Measurements from ENCODE around the gene NTM.

- TF ChIP-seq CTCF (IDR thresholded peaks at IDR 0.05; ENCODE audit: insufficient read depth, low read length) = no peak
- TF ChIP-seq POLR2AphosphoS5 (IDR thresholded peaks at IDR 0.05; ENCODE audit: low read depth) = no peak
- TF ChIP-seq GABPA (IDR thresholded peaks at IDR 0.05; ENCODE audit: low read depth) = no peak
- TF ChIP-seq REST (IDR thresholded peaks at IDR 0.05; ENCODE audit: insufficient replicate concordance, low read depth) = no peak
These were observed 246.2 kb downstream of the NTM start for GRCh38 chr11:131616481-131617140.
